Vagina (tissue), 2 donors: ENCODE measurements around the gene RASA1. TPM values are rescaled to one million over a fixed set of nuclear protein-coding genes. Genes with fewer than 3 reads are reported as not detected.

ENCODE experiments used
- DNase-seq, 2 donors: peaks; one replicate each; pipeline ENCODE4 v3.0.0-alpha.2; 2017; ENCODE audit errors: extremely low spot score in 2 of 2
- H3K27ac ChIP-seq: fragments of 200-600 bp; sonication (generic); one replicate; pipeline ENCODE4 v1.5.1; 2019
- H3K27me3 ChIP-seq: fragments of 200-600 bp; sonication (generic); one replicate; pipeline ENCODE4 v1.5.1; 2019
- H3K36me3 ChIP-seq, 2 donors: fragments of 200-600 bp; sonication (generic); one replicate each; pipeline ENCODE4 v1.5.1; 2017 to 2019
- H3K4me1 ChIP-seq: fragments of 200-600 bp; sonication (generic); one replicate; pipeline ENCODE4 v1.5.1; 2019
- H3K4me3 ChIP-seq, 2 donors: fragments of 200-600 bp; sonication (generic); 1 replicate in 1 of 2; 2 replicates in 1 of 2; pipeline ENCODE4 v1.5.1; 2016 to 2019
- H3K9me3 ChIP-seq: fragments of 200-600 bp; sonication (generic); one replicate; pipeline ENCODE4 v1.5.1; 2019
- CTCF ChIP-seq, 3 experiments: fragments of 450-650 bp in 2 of 3; fragments of 200-600 bp in 1 of 3; sonication (generic) in 1 of 3; IDR thresholded peaks; one replicate each; pipeline ENCODE4 v1.5.1; 2017 to 2019; ENCODE audit warnings: antibody characterized with exemption in 3 of 3, mild to moderate bottlenecking in 2 of 3, moderate library complexity in 2 of 3
- POLR2A ChIP-seq, 2 donors: fragments of 450-650 bp; IDR thresholded peaks; one replicate each; pipeline ENCODE4 v1.6.1; 2017; ENCODE audit warnings: antibody characterized with exemption in 2 of 2, mild to moderate bottlenecking in 2 of 2, moderate library complexity in 2 of 2
- POLR2AphosphoS5 ChIP-seq, 2 donors: sonication (generic); formaldehyde crosslinking; IDR thresholded peaks; one replicate each; pipeline ENCODE4 v1.9.0; 2017; ENCODE audit warnings: antibody characterized with exemption in 2 of 2, mild to moderate bottlenecking in 2 of 2, low read depth in 1 of 2; ENCODE audit not compliant: insufficient read depth in 1 of 2
- intact Hi-C: fragments of 100-400 bp; cut with DNase I; formaldehyde crosslinking; loops from one replicate; pipeline ENCODE4 v1.15.1; 2023
- total RNA-seq: library from RNA; depleted of rRNA; stranded (reverse); fragments of >200 nt; gene quantifications from one replicate; pipeline ENCODE4 v1.2.3, GENCODE V29; 2016

RASA1 gene
- total RNA-seq, 1 donor from 2014 or later = 22.1 TPM

DNA sequence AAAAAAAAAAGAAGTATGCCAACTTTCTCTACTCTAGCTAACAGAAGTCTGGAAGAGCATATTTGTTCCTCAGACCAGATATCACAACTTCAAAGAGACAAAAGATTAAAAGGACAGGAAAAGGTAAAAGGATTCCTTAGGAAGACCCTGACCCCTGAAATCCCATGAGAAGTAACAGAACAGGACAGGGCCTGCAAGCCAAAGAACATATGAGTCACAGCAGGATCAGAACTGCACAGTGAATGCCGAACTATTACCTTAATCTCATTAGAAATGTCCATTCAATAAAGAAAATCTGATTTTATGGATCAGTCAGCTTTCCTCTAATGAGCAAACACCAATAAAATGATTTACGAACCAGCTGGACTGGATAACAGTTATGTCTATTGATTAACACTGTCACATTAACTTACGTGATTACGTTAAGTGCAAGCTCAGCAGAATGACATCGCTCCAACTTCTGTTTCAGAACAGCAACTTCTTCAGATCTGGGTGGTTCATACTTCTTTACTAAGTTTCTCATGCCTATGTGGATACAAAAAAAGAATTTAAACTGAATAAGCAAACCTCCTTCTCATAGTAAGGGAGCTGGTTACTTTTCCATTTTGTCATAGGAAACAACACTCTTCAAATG, 131.4 kb downstream of the RASA1 start:
- H3K27me3 ChIP-seq = no peaks in the 10 kb centered on the region
- no peak for TF ChIP-seq POLR2A (IDR thresholded peaks at IDR 0.05)
- no peak for TF ChIP-seq POLR2AphosphoS5 (IDR thresholded peaks at IDR 0.05; ENCODE audit: insufficient read depth in 1 of 2, low read depth in 1 of 2)
- no peak for TF ChIP-seq CTCF (IDR thresholded peaks at IDR 0.05)
- peaks cover 0 to 83% of the 10 kb centered on the region in 2 donors for H3K36me3 ChIP-seq
- no peak overlapping the region for H3K4me3 ChIP-seq
- H3K4me1 ChIP-seq = no peaks in the 10 kb centered on the region
- no peaks in the 10 kb centered on the region for H3K9me3 ChIP-seq
- H3K27ac ChIP-seq = no peak overlapping the region
- no peak for DNase-seq
- intact Hi-C loops = no loop called here

- no peak for TF ChIP-seq POLR2A (IDR thresholded peaks at IDR 0.05)
- TF ChIP-seq POLR2AphosphoS5 (IDR thresholded peaks at IDR 0.05; ENCODE audit: insufficient read depth in 1 of 2, low read depth in 1 of 2) = no peak
- TF ChIP-seq CTCF (IDR thresholded peaks at IDR 0.05) = no peak
- DNase-seq = no peak
- H3K4me1 ChIP-seq = no peaks in the 10 kb centered on the region
- no peaks in the 10 kb centered on the region for H3K27me3 ChIP-seq
- no peak overlapping the region for H3K27ac ChIP-seq
- intact Hi-C loops = no loop called here
- peaks cover 0 to 83% of the 10 kb centered on the region in 2 donors for H3K36me3 ChIP-seq
- H3K9me3 ChIP-seq = no peaks in the 10 kb centered on the region
- no peak overlapping the region for H3K4me3 ChIP-seq
Measured at GRCh38 chr5:87399720-87400119, 132.0 kb downstream of the RASA1 start.

GRCh38 chr5:87400305-87400899, 132.7 kb downstream of the RASA1 start:
- no peak for DNase-seq
- Histone ChIP-seq H3K36me3 (peaks cover 0 to 78% of the 10 kb centered on the region in 2 donors), H3K27me3 (no peaks in the 10 kb centered on the region), H3K27ac (no peak overlapping the region), H3K4me1 (no peaks in the 10 kb centered on the region), H3K9me3 (no peaks in the 10 kb centered on the region), H3K4me3 (no peak overlapping the region)
- no peak for TF ChIP-seq POLR2AphosphoS5 (IDR thresholded peaks at IDR 0.05; ENCODE audit: insufficient read depth in 1 of 2, low read depth in 1 of 2)
- peak; percentile 44 to 57 (median 47) for TF ChIP-seq CTCF (IDR thresholded peaks at IDR 0.05)
- no peak for TF ChIP-seq POLR2A (IDR thresholded peaks at IDR 0.05)
- intact Hi-C loops = no loop called here

- Histone ChIP-seq H3K9me3 (no peaks in the 10 kb centered on the region), H3K36me3 (peaks cover 0 to 75% of the 10 kb centered on the region in 2 donors), H3K27me3 (no peaks in the 10 kb centered on the region), H3K4me1 (peaks cover 4% of the 10 kb centered on the region), H3K27ac (no peak overlapping the region), H3K4me3 (no peak overlapping the region)
- TF ChIP-seq POLR2A (IDR thresholded peaks at IDR 0.05) (no peak), CTCF (IDR thresholded peaks at IDR 0.05) (no peak), POLR2AphosphoS5 (IDR thresholded peaks at IDR 0.05; ENCODE audit: insufficient read depth in 1 of 2, low read depth in 1 of 2) (no peak)
- DNase-seq = no peak
- intact Hi-C loops = no loop called here
Measured at GRCh38 chr5:87401626-87402025, 133.9 kb downstream of the RASA1 start.

DNA sequence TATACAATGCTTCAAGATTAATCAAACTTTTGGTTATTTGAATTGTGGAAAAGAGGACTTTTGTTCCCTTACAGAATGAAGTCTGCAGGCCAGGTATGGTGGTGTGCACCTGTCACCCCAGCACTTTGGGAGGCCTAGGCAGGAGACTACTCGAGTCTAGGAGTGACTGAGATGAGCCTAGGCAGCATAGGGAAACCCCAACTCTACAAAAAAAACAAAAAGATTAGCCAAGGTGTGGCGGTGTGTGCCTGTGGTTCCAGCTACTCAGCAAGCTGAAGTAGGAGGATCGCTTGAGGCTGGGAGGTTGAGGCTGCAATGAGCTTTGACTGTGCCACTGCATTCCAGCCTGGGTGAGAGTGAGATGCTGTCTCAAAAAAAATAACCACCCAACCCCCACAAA, 135.7 kb downstream of the RASA1 start:
- intact Hi-C loops = no loop called here
- no peak for DNase-seq
- Histone ChIP-seq H3K36me3 (peaks cover 0 to 75% of the 10 kb centered on the region in 2 donors), H3K9me3 (no peaks in the 10 kb centered on the region), H3K27ac (no peak overlapping the region), H3K27me3 (no peaks in the 10 kb centered on the region), H3K4me3 (no peak overlapping the region), H3K4me1 (peaks cover 4% of the 10 kb centered on the region)
- no peak for TF ChIP-seq POLR2A (IDR thresholded peaks at IDR 0.05)
- TF ChIP-seq POLR2AphosphoS5 (IDR thresholded peaks at IDR 0.05; ENCODE audit: insufficient read depth in 1 of 2, low read depth in 1 of 2) = no peak
- no peak for TF ChIP-seq CTCF (IDR thresholded peaks at IDR 0.05)
